Sciatic nerve (tissue), 1 donor: ENCODE data around the gene ACLY. TPM values are rescaled to one million over a fixed set of nuclear protein-coding genes. Genes with fewer than 3 reads are reported as not detected.

Experiments
- total RNA-seq: library from RNA; stranded (reverse); fragmentation: NEBNext Ultra II Directional; extraction: Animal tissue kit (Norgen Biotek cat#: 25700); gene quantifications from one replicate; pipeline ENCODE4 v1.2.1, GENCODE V29; 2021
- donor health status: DM: no; HTN: no; CAD: no.

Gene ACLY
- total RNA-seq, 1 donor from 2014 or later = 139 TPM

Other genes starting within 250 kb of the ACLY start
- gene EIF1, start 230.1 kb downstream of the ACLY start, total RNA-seq = 891 TPM
- not detected for gene GAST, start 206.6 kb downstream of the ACLY start, total RNA-seq
- gene HAP1, start 184.3 kb downstream of the ACLY start, total RNA-seq = 0.09 TPM
- gene JUP, start 132.2 kb downstream of the ACLY start, total RNA-seq = 78.2 TPM
- gene P3H4, start 107.0 kb downstream of the ACLY start, total RNA-seq = 12.8 TPM
- 73.3 TPM for gene FKBP10, start 105.9 kb downstream of the ACLY start, total RNA-seq
- 34.6 TPM for gene NT5C3B, start 82.7 kb downstream of the ACLY start, total RNA-seq
- gene KLHL10, start 81.1 kb downstream of the ACLY start, total RNA-seq = not detected
- 16.0 TPM for gene KLHL11, start 53.5 kb downstream of the ACLY start, total RNA-seq
- 2.9 TPM for gene ODAD4, start 11.7 kb upstream of the ACLY start, total RNA-seq
- 393 TPM for gene CNP, start 47.8 kb upstream of the ACLY start, total RNA-seq
- gene DNAJC7, start 98.5 kb upstream of the ACLY start, total RNA-seq = 95.0 TPM
- gene NKIRAS2, start 101.1 kb upstream of the ACLY start, total RNA-seq = 18.9 TPM
- 2.9 TPM for gene C17orf113, start 131.7 kb upstream of the ACLY start, total RNA-seq
- 3.0 TPM for gene ZNF385C, start 179.5 kb upstream of the ACLY start, total RNA-seq
- 24.8 TPM for gene DHX58, start 193.8 kb upstream of the ACLY start, total RNA-seq
- 58.0 TPM for gene KAT2A, start 202.4 kb upstream of the ACLY start, total RNA-seq
- not detected for gene HSPB9, start 203.9 kb upstream of the ACLY start, total RNA-seq
- gene RAB5C, start 236.0 kb upstream of the ACLY start, total RNA-seq = 96.1 TPM